Head of caudate nucleus (tissue), 42 donors: ENCODE measurements around the gene CCDC88A.
"Not testable (repeated sequence)": the region's sequence is repeated elsewhere in the genome, so short reads cannot be mapped to it uniquely, and the experiment has no call there.

Source experiments
- DNase-seq, 42 donors: peaks; one replicate each; pipeline versions ENCODE4 v3.0.0 to v3.0.0-alpha.2; 2020 to 2021; ENCODE audit warnings: mixed read lengths in 7 of 42
- intact Hi-C: fragments of 100-400 bp; cut with DNase I; formaldehyde crosslinking; loops from one replicate; pipeline ENCODE4 v1.15.0; 2022

Gene CCDC88A, protein sequence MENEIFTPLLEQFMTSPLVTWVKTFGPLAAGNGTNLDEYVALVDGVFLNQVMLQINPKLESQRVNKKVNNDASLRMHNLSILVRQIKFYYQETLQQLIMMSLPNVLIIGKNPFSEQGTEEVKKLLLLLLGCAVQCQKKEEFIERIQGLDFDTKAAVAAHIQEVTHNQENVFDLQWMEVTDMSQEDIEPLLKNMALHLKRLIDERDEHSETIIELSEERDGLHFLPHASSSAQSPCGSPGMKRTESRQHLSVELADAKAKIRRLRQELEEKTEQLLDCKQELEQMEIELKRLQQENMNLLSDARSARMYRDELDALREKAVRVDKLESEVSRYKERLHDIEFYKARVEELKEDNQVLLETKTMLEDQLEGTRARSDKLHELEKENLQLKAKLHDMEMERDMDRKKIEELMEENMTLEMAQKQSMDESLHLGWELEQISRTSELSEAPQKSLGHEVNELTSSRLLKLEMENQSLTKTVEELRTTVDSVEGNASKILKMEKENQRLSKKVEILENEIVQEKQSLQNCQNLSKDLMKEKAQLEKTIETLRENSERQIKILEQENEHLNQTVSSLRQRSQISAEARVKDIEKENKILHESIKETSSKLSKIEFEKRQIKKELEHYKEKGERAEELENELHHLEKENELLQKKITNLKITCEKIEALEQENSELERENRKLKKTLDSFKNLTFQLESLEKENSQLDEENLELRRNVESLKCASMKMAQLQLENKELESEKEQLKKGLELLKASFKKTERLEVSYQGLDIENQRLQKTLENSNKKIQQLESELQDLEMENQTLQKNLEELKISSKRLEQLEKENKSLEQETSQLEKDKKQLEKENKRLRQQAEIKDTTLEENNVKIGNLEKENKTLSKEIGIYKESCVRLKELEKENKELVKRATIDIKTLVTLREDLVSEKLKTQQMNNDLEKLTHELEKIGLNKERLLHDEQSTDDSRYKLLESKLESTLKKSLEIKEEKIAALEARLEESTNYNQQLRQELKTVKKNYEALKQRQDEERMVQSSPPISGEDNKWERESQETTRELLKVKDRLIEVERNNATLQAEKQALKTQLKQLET (N-terminal part only)

DNA sequence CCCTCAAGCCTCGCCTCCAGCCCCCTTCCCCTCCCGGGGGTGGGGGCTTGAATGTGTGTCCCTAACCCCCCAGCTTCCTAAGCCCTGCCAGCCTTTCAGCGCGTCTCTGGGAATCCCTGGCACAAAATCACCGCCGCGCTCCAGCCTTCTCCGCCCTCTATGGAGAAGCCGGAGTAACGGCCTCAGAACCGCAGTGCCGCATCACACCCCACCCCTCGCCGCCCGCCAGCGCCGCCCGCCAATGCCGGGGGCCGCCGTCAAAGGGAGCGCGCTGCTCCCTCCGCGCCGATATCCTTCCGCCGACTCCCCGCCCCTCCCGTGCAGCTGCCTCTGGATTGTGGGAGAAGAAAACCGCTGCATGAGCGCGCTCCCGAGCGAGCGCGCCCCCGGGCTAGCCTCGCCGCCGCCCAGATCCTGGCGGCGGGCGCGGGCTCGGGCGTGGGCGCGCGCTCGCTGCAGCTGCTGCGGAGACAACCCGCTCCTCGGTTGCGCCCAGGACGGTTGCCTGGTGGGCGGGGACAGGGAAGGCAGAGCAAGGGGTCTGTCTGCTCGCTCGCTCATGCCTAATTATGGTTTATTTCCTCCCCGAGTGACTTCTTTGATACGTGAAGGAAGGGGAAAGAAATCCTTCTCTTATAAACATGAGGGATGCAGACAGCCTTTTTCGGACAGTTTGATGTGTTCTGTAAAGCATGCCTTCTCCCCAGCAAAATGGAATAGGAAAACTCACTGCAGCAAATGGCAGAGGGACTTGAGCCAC lies at the start of gene CCDC88A:
Gene CCDC88A, minus strand, starts transcription at position 178 of the 760 bp plus-strand sequence. CDS start 777 bp downstream, outside the sequence.
- DNase-seq: peak; percentile 90 to 98 (median 96)
- intact Hi-C loops: loop anchor here (5.0 to 10.0 kb wide), 3 partner anchors 53 to 138 kb away; partner anchors contain the start of gene CFAP36

DNA sequence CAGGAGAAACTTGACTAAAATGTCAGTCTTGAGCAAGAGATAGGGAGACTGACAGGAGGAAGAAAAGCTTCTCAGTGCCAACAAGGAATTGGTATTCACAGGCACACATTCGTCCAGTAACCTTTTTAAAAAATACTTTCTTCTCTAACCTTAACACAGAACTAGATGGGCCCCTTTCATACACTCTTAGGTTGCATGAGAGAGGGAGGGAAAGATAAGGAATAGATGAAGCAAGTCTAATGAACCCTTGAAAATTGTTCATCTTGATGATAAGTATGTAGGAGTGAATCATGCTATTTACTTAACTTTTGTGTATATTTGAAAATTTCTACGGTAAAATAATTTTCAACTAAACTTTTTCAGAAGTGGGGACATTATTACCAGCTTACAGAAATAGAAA lies 42.0 kb upstream of the CCDC88A start:
- intact Hi-C loops: no loop called here
- DNase-seq: no peak

DNA sequence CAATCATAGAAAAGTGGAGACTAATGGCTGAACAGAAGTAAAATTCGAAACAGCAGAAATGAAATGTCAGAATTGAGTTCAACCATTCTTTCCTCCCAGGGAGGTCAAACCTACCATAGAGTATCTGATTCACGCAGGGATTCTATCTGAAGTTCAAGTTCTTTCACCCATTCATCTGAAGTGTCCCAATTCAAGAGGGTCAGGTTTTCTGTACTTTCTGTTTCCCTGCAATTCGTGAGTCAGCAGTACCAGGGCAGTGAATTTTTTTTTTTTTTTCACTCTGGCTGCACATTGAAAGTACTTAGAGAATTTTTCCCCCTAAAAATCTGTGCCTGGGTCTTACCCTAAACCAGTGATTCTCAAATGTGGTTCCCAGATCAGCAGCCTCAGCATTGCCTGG lies 40.9 kb upstream of the CCDC88A start:
- no peak for DNase-seq
- intact Hi-C loops: no loop called here

DNA sequence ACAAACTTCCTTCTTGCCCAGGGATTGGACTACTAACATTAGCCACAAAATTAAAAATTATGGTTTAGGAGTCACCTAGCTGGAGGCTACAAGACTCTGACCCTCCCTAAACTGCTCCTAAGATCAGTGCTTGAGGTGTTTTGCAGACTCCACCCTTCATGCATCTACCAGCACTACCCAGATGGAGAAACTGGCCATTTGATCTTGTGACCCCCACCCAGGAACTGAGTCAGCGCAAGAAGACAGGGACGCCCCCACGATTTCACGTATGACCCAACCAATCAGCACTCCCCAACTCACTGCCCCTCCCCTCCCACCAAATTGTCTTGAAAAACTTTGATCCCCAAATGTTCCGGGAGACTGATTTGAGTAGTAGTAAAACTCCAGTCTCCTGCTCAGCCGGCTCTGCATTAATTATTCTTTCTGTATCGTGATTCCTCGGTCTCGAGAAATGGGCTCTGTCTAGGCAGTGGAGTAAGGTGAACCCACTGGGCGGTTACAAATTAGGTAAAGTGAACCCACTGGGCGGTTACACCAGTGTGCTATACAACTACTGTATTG lies 40.1 kb upstream of the CCDC88A start:
- intact Hi-C loops: no loop called here

DNA sequence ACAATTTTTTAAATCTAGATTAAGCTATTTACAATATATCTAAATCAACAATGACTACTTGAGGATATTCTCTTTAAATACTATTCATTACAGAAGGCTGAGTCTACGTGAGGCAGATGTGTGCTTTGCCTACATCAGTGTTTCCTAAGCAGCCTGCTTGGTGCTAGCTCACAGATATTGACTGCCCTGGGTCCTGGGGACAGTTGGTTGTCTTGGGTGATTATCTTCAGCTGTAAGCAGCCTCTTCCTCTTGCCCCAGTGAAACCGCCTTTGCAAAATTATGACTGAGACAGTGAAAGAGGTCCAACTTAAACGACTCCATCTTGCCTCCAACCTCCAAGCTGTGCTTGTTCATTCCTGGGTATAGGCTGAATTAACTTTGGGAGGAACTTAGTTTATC lies 39.6 kb upstream of the CCDC88A start:
- DNase-seq: no peak
- intact Hi-C loops: no loop called here

More for the DNA sequence above, 40.1 kb upstream of the CCDC88A start:
- DNase-seq: no peak

DNA sequence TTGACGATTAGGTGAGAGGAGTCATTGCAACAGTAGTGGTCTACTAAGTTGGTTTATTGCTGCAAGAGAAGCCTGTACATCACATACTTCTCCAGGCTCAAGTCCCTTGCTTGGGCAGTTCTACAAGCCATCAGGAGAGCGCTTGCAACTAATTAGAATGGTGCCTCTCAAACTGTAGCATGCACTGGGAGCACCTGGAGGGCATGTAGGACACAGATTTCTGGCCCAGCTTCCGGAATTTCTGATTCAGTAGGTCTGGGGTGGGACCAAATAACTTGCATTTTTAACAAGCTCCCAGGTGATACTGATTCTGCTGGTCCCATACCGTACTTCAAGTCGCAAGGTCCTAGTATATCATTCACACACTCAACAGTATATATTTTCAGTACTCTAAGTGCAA lies 34.5 kb upstream of the CCDC88A start:
- intact Hi-C loops: no loop called here
- DNase-seq: no peak

DNA sequence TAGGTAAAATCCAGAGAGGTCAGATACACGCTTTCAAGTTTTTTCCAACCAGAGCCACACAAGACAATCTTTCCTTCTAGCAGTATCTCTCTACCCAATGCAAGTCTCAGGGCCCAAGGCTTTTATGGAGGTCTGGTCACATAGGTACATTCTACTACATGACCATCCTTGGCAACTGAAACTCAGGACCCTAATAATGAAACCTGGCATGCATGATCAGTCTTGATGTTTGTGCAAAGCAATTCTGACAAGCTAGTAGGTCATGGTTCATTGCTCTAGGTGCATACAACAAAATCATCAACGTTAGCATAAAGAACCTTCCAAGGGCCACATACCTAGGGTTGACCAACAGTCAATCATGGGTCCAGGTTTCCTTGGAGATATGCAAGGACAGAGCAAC lies 33.2 kb upstream of the CCDC88A start:
- intact Hi-C loops: no loop called here
- no peak for DNase-seq

DNA sequence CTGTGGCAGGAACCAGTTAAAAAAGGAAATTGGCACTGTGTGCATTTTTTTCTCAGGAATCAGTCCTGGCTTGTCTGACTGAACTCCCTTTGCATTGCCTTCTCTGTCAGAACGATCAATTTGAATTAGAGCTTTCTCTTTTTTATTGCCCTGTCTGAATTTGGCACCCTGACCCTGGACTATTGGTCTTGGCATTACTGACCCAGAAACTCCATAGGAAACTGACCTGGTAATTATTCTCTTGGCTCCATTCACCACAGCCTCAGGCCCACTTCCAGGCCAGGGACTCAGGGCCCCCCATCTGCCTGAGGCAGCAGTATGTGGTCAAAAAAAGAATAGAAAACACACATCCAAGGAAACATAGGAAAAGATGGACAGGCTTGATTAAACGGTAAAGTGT lies 32.0 kb upstream of the CCDC88A start:
- intact Hi-C loops: no loop called here
- DNase-seq: no peak

DNA sequence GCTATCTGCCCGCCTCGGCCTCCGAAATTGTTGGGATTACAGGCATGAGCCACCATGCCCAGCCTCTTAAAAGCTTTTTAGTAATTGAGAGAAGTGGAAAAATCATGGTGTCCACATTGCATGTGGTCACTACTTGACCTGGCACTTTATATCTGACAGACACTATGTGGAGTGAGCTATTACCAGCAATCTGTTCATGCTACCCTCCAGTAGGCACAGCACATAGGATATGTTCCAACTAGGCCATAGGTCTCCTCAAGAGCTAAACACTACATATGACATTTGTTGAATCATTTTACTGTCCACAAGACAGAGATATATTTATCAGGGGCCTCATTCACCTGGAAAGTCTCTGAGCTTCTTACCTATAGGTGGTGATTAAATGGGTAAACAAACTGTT lies 30.4 kb upstream of the CCDC88A start:
- intact Hi-C loops, DNase-seq: not testable (repeated sequence)

DNA sequence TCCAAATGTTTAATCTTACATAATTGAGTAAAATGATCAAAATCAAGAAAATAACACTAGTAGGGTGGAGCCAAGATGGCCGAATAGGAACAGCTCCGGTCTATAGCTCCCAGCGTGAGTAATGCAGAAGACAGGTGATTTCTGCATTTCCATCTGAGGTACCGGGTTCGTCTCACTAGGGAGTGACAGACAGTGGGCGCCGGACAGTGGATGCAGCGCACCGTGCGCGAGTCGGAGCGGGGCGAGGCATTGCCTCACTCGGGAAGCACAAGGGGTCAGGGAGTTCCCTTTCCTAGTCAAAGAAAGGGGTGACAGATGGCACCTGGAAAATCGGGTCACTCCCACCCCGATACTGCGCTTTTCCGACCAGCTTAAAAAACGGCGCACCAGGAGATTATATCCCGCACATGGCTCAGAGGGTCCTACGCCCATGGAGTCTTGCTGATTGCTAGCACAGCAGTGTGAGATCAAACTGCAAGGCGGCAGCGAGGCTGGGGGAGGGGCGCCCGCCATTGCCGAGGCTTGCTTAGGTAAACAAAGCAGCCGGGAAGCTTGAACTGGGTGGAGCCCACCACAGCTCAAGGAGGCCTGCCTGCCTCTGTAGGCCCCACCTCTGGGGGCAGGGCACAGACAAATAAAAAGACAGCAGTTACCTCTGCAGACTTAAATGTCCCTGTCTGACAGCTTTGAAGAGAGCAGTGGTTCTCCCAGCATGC lies 22.5 kb upstream of the CCDC88A start:
- DNase-seq, intact Hi-C loops: not testable (repeated sequence)

DNA sequence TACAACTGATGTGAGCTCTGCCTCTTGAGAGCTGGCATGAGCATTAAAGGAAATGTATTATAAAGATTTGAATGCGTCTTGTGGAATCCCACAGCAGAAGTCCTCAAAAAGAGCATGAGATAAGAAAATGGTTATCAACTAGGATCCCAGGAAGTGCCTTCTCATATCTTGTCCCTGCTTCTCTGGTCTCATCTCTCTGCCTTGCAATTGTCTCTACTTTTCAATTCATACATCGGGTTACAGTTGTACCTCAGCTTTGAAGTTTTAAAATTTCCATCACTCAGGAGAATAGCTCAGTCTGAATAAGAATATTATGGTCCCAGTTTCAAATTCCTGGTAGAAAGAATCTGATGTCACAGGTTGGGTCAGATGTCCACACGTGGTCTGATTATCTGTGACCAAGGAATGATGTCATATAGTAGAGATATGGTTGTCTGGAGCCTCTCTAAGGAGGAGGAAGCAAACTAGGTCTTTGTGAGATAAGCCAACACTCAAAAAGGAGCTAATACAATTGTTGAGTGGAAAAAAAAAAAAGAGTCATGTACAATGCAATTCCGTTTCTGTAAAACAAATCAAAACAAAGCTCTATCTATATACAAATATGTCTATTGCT lies 21.7 kb upstream of the CCDC88A start:
- DNase-seq: no peak
- intact Hi-C loops: no loop called here

DNA sequence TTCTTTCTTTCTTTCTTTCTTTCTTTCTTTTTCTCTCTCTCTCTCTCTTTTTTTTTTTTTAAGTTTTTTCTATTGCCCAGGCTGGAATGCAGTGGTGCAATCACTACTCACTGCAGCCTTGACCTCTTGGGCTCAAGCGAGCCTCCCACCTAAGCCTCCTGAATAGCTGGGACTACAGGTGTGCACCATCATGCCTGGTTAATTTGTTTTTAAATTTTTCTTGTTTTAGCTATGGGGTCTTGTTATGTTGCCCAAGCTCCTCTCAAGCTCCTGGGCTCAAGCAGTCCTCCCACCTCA lies 19.4 kb upstream of the CCDC88A start:
- intact Hi-C loops: no loop called here
- no peak for DNase-seq

DNA sequence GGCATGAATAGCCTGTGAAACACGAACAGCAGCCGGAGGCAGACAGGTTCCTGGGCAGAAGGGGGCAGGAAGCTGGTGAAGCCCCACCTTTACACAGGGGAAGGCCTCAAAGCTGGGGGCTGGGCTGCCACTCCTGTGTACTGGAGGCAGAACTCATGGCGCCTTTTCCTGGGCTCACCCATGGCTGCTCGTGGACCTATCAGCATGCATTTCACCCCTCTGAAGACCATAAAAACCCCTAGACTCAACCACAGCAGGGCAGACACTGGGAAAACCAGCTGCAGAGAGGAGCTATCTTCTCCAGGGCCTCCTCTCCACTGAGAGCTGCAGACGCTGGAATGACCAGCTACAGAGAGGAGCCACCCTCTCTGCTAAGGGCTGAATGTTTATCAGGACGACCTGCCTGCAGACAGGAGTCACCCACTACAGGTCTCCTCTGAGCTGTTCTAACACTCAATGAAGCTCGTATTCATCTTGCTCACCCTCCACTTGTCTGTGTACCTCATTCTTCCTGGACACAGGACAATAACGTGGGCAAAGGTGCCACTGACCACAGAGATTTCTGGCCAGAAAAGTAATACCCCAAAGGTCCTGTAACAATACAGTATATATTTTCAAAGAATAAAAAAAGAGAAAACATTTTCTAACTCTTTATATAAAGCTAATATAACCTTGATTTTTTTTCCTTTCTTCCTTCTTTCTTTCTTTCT lies 18.9 kb upstream of the CCDC88A start:
- intact Hi-C loops: no loop called here
- DNase-seq: no peak

DNA sequence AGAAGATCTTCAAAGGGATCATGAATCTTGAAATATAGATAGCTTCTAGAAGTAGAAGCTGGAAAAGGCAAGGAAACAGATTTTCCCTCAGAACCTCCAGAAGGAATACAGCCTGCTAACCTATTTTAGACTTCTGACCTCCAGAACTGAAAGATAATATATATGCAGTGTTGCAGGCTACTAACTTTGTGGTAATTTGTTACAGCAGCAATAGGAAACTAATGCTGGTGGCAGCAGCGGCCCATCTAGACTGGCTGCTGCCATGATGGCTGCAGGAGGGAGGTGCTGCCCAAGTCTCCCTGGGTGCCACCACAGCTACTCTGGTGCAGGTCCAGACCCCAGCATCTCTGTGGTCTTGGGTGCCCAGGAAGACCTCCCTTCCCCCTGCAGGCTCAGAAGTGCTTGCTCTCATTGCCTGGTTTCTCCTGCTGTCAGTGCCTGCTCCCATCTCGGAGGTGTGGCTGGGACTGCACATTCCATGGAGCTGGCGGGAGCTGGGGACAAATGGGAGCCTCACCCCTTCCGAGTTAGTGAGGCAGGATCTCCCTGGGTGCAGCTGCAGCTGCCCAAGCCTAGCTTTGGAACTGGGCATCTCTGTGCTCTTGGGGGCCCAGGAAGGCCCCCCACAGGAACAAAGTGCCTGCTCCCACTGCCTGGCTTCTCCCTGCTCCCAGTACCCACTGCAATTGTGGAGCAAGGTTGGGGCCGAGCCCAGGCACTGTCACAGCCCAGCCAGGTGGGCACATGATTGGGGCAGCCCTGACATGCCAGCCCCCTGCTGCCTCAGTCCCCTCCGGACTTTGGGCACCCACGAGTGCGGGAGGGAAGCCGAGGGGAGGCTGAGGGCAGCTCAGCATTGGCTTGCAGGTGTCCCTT lies 18.1 kb upstream of the CCDC88A start:
- intact Hi-C loops: no loop called here

DNA sequence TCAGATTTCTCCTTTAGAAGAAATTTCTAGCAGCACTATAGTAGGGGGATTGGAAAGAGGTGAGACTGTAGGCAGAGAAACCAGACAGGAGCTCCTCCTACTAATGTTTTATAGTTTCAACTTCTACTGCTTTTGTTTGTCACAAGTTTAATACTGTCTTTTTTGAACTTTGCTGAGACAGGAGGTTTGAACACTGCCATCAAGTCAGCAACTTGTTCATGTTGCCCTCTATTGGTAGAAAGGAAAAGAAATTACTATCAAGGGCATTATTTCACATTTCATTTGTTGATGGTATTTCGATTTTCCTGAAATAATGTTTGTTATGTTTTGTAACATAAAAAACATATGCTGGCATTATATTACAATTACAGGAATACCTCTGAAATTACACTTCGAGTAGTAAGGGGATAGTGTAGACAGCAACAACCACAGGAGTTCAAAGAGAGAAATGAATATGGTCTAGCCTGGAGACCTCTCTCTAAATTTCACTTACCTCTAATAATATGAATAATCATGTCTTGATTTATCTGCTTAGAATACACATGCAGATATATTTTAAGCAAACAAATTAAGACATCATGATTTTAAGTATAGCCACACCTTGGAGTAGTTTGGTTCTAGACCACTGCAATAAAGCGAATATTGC lies 12.4 kb upstream of the CCDC88A start:
- peak in 1 of 42 donors; percentile 53 for DNase-seq
- intact Hi-C loops: no loop called here

More for the DNA sequence above, 18.1 kb upstream of the CCDC88A start:
- DNase-seq: no peak
